T-cell (primary cell): ENCODE results near the gene COPA. TPM values are rescaled to one million over a fixed set of nuclear protein-coding genes. Genes with fewer than 3 reads are reported as not detected.

Experiments
- ATAC-seq, 4 experiments: fragments of 200-7000 bp in 3 of 4; fragments of 150-1000 bp in 1 of 4; cut with Tn5 transposase; replicated peaks in 1 of 4; 1 replicate in 3 of 4; 2 replicates in 1 of 4; pipeline ENCODE4 v1.10.0; 2021; ENCODE audit warnings: moderate library complexity in 3 of 4, mild to moderate bottlenecking in 2 of 4, moderate number of reproducible peaks in 1 of 4
- CTCF ChIA-PET, 2 donors: fragments of 300-600 bp; sonication (Branson Sonifier 250); formaldehyde crosslinking; loops; one replicate each; lab custom pipeline; 2022; ENCODE audit warnings: antibody characterized with exemption in 2 of 2; lab: Charles Lee
- POLR2A ChIA-PET, 2 donors: fragments of 300-600 bp; sonication (Branson Sonifier 250); formaldehyde crosslinking; loops; one replicate each; lab custom pipeline; 2022; ENCODE audit warnings: antibody characterized with exemption in 2 of 2; lab: Charles Lee
- DNase-seq, 35 experiments: peaks; one replicate each; pipeline versions ENCODE4 v3.0.0 to v3.0.0-alpha.2; 2013 to 2023
- H3K27ac ChIP-seq: one replicate; pipeline ENCODE4 v1.5.1; 2013; ENCODE audit warnings: low read length
- H3K27me3 ChIP-seq, 2 experiments: replicated peaks in 1 of 2; 1 replicate in 1 of 2; 2 replicates in 1 of 2; pipeline versions ENCODE4 v1.6.1 to v1.7.0; 2013; ENCODE audit warnings: low read length in 1 of 2, mixed read lengths in 1 of 2; ENCODE audit not compliant: control insufficient read depth in 2 of 2, insufficient read depth in 2 of 2; ENCODE audit errors: extremely low read depth in 1 of 2
- H3K36me3 ChIP-seq, 2 donors: 1 replicate in 1 of 2; 2 replicates in 1 of 2; pipeline versions ENCODE4 v1.6.1 to v1.7.0; 2013; ENCODE audit warnings: low read length in 1 of 2; ENCODE audit not compliant: control insufficient read depth in 2 of 2, insufficient read depth in 1 of 2; ENCODE audit errors: extremely low read depth in 1 of 2
- H3K4me1 ChIP-seq, 2 experiments: 1 replicate in 1 of 2; 2 replicates in 1 of 2; pipeline versions ENCODE4 v1.6.1 to v1.7.0; 2013; ENCODE audit warnings: low read length in 2 of 2, mixed read lengths in 1 of 2; ENCODE audit not compliant: insufficient read depth in 2 of 2, control insufficient read depth in 1 of 2; ENCODE audit errors: extremely low read depth in 1 of 2
- H3K4me3 ChIP-seq, 2 donors: 1 replicate in 1 of 2; 2 replicates in 1 of 2; pipeline versions ENCODE4 v1.5.1 to v1.7.0; 2013; ENCODE audit warnings: mild to moderate bottlenecking in 2 of 2, low read length in 1 of 2, moderate library complexity in 1 of 2; ENCODE audit not compliant: control insufficient read depth in 1 of 2; ENCODE audit errors: extremely low read depth in 1 of 2
- H3K9me3 ChIP-seq: 2 replicates; pipeline ENCODE4 v1.7.0; 2013
- H3K27ac Mint-ChIP-seq, 2 donors: one replicate each; pipeline ENCODE4 v1.8.0; 2020 to 2021; ENCODE audit warnings: mild to moderate bottlenecking in 2 of 2, mixed read lengths in 2 of 2
- H3K27me3 Mint-ChIP-seq, 2 donors: one replicate each; pipeline ENCODE4 v1.8.0; 2021 to 2022; ENCODE audit warnings: mixed read lengths in 2 of 2
- H3K36me3 Mint-ChIP-seq: one replicate; pipeline ENCODE4 v1.8.0; 2021; ENCODE audit warnings: mixed read lengths
- H3K4me1 Mint-ChIP-seq, 3 donors: one replicate each; pipeline ENCODE4 v1.8.0; 2020 to 2022; ENCODE audit warnings: mixed read lengths in 3 of 3, mild to moderate bottlenecking in 1 of 3
- H3K4me3 Mint-ChIP-seq, 3 donors: one replicate each; pipeline ENCODE4 v1.8.0; 2020 to 2022; ENCODE audit warnings: mild to moderate bottlenecking in 3 of 3, mixed read lengths in 3 of 3, moderate library complexity in 3 of 3
- H3K9me3 Mint-ChIP-seq, 3 donors: one replicate each; pipeline ENCODE4 v1.8.0; 2020 to 2022; ENCODE audit warnings: mixed read lengths in 3 of 3
- WGBS: methylation state at CpG from one replicate; pipeline ENCODE4 v1.1.5; 2013; ENCODE audit warnings: missing lambda C conversion rate; ENCODE audit not compliant: insufficient coverage; 5-methylcytosine and 5-hydroxymethylcytosine counted together
- total RNA-seq, 35 experiments: library from RNA in 6 of 35; stranded (reverse) in 6 of 35; fragments of 120-200 nt in 1 of 35; gene quantifications; one replicate each; pipeline versions ENCODE4 v1.2.1 to v1.2.4 and lab custom pipeline; 2013 to 2026

The COPA gene
- total RNA-seq, 5 donors from 2014 or later (not counting 1 experiment from before 2014, with no cell fraction given) = 106 to 126 (median 111) TPM

DNA sequence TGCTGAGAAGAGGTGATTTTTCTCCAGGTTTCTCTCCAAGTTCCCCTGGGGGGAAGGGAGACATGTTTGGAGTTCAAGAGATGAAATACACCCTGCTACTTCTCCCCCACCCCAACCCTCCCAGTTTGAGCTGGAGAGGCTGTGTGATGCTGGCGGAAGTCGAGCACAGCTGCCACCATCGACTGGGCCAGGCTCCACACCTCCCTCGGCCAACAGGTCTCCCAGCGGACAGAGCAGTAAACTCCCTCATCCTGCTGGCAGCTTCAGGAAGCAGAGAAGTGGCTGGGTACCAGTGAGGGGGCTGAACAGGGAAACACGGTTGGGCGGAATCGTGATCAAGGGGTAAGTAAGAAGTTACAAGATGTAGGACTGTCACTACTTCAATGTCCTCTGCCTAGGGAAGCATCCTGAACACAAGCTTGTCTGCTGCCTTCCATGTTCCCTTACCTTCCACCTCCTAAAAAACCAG, 17.2 kb upstream of the COPA start:
- Histone ChIP-seq H3K4me1 (no peaks in the 10 kb centered on the region), H3K4me3 (no peak overlapping the region), H3K27me3 (no peaks in the 10 kb centered on the region), H3K36me3 (peaks cover 13 to 50% of the 10 kb centered on the region in 2 donors), H3K27ac (no peak overlapping the region), H3K9me3 (no peaks in the 10 kb centered on the region)
- peaks cover 45% of the 10 kb centered on the region for H3K36me3 Mint-ChIP-seq
- WGBS = no CpG with 5 or more reads among the region's 8 CpGs
- H3K27ac Mint-ChIP-seq = no peak overlapping the region
- no peak overlapping the region for H3K4me3 Mint-ChIP-seq
- H3K27me3 Mint-ChIP-seq = no peaks in the 10 kb centered on the region
- ChIA-PET CTCF (interaction anchor here in 1 of 2 donors (0.7 to 1.0 kb wide), 2 partner anchors 16 to 768 kb away, joined by 3 to 4 read pairs; no protein-coding TSS in a partner anchor), POLR2A (no interaction called here)
- ATAC-seq = no peak
- no peaks in the 10 kb centered on the region for H3K9me3 Mint-ChIP-seq
- H3K4me1 Mint-ChIP-seq = peaks cover 0 to 6% (median 3%) of the 10 kb centered on the region in 3 donors
- DNase-seq = no peak

DNA sequence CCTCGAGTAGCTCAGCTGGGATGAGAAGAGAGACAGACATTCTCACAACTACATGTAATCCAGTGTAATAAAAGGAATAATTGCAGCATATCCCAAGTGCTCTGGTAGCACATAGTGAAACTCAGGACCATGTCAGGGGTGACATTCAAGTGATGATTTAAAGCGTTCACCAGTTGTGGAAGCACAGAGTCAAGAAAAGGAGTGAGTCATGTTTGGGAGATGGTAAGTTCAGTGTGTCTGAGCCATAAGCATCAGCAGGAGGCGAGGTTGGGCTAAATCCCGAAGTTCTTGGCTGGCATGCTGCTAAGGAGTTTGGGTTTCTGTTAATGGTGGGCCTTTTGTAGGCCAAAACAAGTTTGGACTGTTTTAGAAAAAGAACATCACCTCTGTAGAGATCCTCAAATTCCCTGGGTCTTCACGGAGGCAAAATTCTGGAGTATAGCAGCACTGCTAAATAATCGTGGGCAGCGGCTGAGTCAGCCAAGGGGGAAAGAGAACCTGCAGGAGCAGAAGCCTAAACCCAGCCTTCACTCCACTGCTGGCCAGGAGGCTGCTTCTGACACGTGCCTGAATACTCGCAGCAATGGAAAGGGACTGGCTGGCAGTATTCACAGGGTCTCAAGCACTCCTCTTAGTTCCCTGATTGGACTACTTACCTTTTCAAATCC, 16.6 kb upstream of the COPA start:
- H3K4me3 Mint-ChIP-seq = no peak overlapping the region
- H3K36me3 ChIP-seq = peaks cover 13 to 55% of the 10 kb centered on the region in 2 donors

DNA sequence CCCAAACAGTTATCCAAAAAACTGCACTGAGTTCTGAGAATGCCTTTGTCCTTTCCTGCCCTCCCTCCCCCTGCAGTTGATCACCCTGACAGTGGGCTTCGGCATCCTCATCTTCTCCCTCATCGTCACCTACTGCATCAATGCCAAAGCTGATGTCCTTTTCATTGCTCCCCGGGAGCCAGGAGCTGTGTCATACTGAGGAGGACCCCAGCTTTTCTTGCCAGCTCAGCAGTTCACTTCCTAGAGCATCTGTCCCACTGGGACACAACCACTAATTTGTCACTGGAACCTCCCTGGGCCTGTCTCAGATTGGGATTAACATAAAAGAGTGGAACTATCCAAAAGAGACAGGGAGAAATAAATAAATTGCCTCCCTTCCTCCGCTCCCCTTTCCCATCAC, 15.0 kb upstream of the COPA start:
- no peaks in the 10 kb centered on the region for H3K4me1 ChIP-seq
- H3K4me3 Mint-ChIP-seq = no peak overlapping the region
- no peaks in the 10 kb centered on the region for H3K9me3 ChIP-seq
- ChIA-PET CTCF (interaction anchor here in 1 of 2 donors (1.0 kb wide), 1 partner anchor 126 kb away, joined by 3 read pairs; no protein-coding TSS in a partner anchor), POLR2A (no interaction called here)
- peaks cover 0 to 2% (median 0%) of the 10 kb centered on the region in 3 donors for H3K4me1 Mint-ChIP-seq
- no peaks in the 10 kb centered on the region for H3K27me3 ChIP-seq
- no peak for DNase-seq
- H3K4me3 ChIP-seq = no peak overlapping the region
- WGBS = 97% methylated on average over 4 of the region's 4 CpGs
- ATAC-seq = no peak
- no peak overlapping the region for H3K27ac Mint-ChIP-seq
- no peaks in the 10 kb centered on the region for H3K27me3 Mint-ChIP-seq
- H3K9me3 Mint-ChIP-seq = no peaks in the 10 kb centered on the region
- H3K36me3 ChIP-seq = peaks cover 19 to 72% of the 10 kb centered on the region in 2 donors
- H3K27ac ChIP-seq = no peak overlapping the region
- H3K36me3 Mint-ChIP-seq = peaks cover 63% of the 10 kb centered on the region

More for the DNA sequence above, 16.6 kb upstream of the COPA start:
- ChIA-PET CTCF (no interaction called here), POLR2A (interaction anchor here in 1 of 2 donors (0.7 kb wide), 1 partner anchor 866 kb away, joined by 3 read pairs; the partner anchor contains the start of gene TOMM40L)
- Mint-ChIP-seq H3K9me3 (no peaks in the 10 kb centered on the region), H3K27me3 (no peaks in the 10 kb centered on the region), H3K27ac (no peak overlapping the region), H3K4me1 (peaks cover 0 to 6% (median 3%) of the 10 kb centered on the region in 3 donors), H3K36me3 (peaks cover 49% of the 10 kb centered on the region)
- no peaks in the 10 kb centered on the region for H3K27me3 ChIP-seq
- H3K27ac ChIP-seq = no peak overlapping the region
- DNase-seq = no peak
- no peaks in the 10 kb centered on the region for H3K4me1 ChIP-seq
- no peak for ATAC-seq
- WGBS = 89% methylated on average over 4 of the region's 9 CpGs
- no peaks in the 10 kb centered on the region for H3K9me3 ChIP-seq
- no peak overlapping the region for H3K4me3 ChIP-seq

DNA sequence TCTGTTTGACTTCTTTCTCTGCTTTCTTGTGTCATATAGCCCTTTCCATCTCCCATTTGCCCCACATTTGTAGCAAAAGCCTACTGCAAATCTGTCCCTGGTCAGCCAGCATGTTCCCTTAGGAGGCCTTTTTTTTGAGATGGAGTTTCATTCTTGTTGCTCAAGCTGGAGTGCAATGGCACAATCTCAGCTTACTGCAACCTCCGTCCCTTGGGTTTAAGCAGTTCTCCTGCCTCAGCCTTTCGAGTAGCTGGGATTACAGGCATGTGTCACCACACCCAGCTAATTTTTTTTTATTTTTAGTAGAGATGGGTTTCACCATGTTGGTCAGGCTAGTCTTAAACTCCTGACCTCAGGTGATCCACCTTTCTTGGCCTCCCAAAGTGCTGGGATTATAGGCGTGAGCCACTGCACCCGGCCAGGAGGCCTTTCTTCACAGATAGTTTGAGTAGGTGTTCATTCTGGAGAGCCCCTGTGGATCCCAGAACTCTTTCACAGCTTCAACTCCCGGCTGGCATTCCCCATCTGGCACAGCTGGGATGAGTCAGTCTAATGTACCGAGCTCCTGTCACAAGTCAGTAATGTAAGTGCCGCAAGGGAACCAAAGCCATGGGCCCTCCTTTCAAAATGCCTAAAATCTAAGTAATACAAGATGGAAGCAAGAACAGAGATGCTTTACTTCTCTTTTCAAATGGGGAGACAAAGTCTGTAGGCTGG, 14.4 kb upstream of the COPA start:
- no peak overlapping the region for H3K27ac ChIP-seq
- H3K4me3 Mint-ChIP-seq = no peak overlapping the region
- H3K36me3 Mint-ChIP-seq = peaks cover 69% of the 10 kb centered on the region
- H3K9me3 ChIP-seq = no peaks in the 10 kb centered on the region
- H3K36me3 ChIP-seq = peaks cover 19 to 78% of the 10 kb centered on the region in 2 donors
- no peaks in the 10 kb centered on the region for H3K4me1 Mint-ChIP-seq
- no peak for ATAC-seq
- no peaks in the 10 kb centered on the region for H3K27me3 Mint-ChIP-seq
- WGBS = 96% methylated on average over 3 of the region's 7 CpGs
- H3K4me3 ChIP-seq = no peak overlapping the region
- POLR2A ChIA-PET = no interaction called here
- CTCF ChIA-PET = no interaction called here
- no peaks in the 10 kb centered on the region for H3K4me1 ChIP-seq
- H3K9me3 Mint-ChIP-seq = no peaks in the 10 kb centered on the region
- H3K27ac Mint-ChIP-seq = no peak overlapping the region
- no peak for DNase-seq
- H3K27me3 ChIP-seq = no peaks in the 10 kb centered on the region

DNA sequence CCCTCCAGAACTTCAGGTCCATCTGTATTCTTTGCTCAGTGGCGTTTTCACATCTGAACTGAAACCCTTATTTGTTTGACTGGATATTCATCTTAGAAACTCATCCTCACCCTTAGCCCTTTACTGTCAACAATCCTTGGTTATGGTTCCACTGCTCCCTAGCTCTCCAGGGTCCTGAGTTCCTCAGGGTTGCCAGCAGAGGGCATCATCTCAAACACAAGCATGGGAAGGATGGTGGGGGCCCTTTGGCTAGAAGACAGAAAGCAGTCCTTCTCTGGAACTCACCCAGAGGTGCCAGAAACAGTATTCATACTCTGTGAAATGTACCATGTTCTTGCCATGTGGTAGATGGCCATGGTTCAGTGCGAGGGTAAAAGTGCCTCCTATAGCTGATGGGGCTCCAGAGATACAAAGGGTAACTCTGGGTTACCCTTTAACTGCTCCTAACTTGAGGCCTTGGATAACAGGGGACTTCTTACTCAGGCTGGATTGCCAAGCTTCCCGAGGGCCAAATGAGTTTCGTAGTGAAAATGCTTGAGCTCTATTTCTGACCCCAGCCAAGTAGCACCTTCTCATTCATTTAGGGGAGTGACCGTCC, 11.4 kb upstream of the COPA start:
- peak in 7 of 35 experiments; percentile 9 to 37 (median 13) for DNase-seq
- WGBS = 77% methylated on average over 3 of the region's 5 CpGs
- H3K4me3 Mint-ChIP-seq = no peak overlapping the region

DNA sequence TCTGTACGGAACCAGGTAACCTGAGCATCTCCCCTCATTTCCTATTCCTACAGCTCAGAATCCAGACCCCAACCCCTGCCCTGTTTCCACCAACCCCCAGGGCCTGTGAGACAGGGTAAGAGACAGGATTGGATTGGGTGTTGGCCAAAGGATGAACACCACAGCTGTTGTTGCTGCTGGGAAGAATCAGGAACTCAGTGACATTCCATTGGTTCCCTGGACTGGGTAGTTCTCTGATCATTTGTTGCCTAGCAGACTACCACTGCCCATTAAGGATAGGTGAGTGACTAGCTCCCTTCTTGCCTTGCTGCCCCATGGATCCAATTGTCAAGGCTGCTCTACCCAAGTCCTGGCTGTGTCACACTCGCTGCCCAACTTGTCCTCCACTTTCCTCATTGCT, 10.2 kb upstream of the COPA start:
- H3K4me1 ChIP-seq = no peaks in the 10 kb centered on the region
- H3K36me3 Mint-ChIP-seq = peaks cover 75% of the 10 kb centered on the region
- ChIA-PET CTCF (no interaction called here), POLR2A (no interaction called here)
- no peaks in the 10 kb centered on the region for H3K27me3 ChIP-seq
- H3K4me1 Mint-ChIP-seq = peaks cover 0 to 2% (median 0%) of the 10 kb centered on the region in 3 donors
- H3K27ac ChIP-seq = no peak overlapping the region
- no peaks in the 10 kb centered on the region for H3K9me3 Mint-ChIP-seq
- DNase-seq = no peak
- no peak overlapping the region for H3K4me3 Mint-ChIP-seq
- H3K27ac Mint-ChIP-seq = no peak overlapping the region
- 100% methylated on average over 1 of the region's 2 CpGs for WGBS
- no peak overlapping the region for H3K4me3 ChIP-seq
- H3K27me3 Mint-ChIP-seq = no peaks in the 10 kb centered on the region
- ATAC-seq = no peak
- H3K36me3 ChIP-seq = peaks cover 34 to 98% of the 10 kb centered on the region in 2 donors
- no peaks in the 10 kb centered on the region for H3K9me3 ChIP-seq

More for the DNA sequence above, 11.4 kb upstream of the COPA start:
- no peak overlapping the region for H3K27ac ChIP-seq
- ChIA-PET CTCF (interaction anchor here (1.0 to 1.2 kb wide), 3 partner anchors 14 to 252 kb away, joined by 3 read pairs; no protein-coding TSS in a partner anchor), POLR2A (interaction anchor here in 1 of 2 donors (0.6 kb wide), 1 partner anchor 327 kb away, joined by 3 read pairs; no protein-coding TSS in a partner anchor)
- no peaks in the 10 kb centered on the region for H3K27me3 Mint-ChIP-seq
- H3K4me3 ChIP-seq = no peak overlapping the region
- peaks cover 31 to 92% of the 10 kb centered on the region in 2 donors for H3K36me3 ChIP-seq
- peak in 1 of 4 experiments; percentile 35 for ATAC-seq
- H3K9me3 Mint-ChIP-seq = no peaks in the 10 kb centered on the region
- H3K4me1 ChIP-seq = no peaks in the 10 kb centered on the region
- no peak overlapping the region for H3K27ac Mint-ChIP-seq
- no peaks in the 10 kb centered on the region for H3K4me1 Mint-ChIP-seq
- H3K27me3 ChIP-seq = no peaks in the 10 kb centered on the region
- H3K9me3 ChIP-seq = no peaks in the 10 kb centered on the region
- peaks cover 80% of the 10 kb centered on the region for H3K36me3 Mint-ChIP-seq
